Measurements from ENCODE around the gene ATP4A.

The ATP4A gene

DNA sequence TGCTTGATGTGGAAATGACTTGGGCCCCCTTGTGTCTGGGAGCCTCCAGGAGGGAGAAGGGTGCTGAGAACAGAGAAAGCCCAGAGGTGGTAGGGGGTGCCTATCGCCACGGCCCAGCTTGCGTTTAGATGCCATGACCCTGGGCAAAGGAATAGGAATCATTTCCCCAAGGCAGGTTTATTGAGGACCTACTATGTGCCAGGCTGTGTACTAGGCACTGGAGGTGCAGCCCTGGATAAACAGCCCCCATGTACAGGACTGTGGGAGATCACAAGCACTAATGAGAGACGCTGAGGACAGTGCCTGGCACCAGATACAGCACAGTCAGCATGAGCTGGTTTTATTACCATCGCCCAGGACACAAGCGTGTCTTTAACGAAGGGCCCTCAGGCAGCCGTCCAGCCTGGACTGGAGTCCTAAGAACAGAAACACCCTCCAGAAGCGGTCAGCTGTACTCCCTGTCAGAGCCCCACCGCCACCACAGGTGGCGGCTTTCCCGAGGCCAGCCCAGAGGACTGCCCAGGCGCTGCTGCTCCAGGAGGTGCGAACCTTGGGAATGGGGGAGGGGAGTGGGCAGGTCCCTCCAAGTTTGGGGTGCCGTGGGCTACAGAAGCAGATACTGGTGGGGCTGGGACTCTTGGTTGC is 13.5 kb downstream of the ATP4A start:
- in situ Hi-C loops (cut with MboI; ENCODE audit: low sequenced_read_pairs) = no loop called here

DNA sequence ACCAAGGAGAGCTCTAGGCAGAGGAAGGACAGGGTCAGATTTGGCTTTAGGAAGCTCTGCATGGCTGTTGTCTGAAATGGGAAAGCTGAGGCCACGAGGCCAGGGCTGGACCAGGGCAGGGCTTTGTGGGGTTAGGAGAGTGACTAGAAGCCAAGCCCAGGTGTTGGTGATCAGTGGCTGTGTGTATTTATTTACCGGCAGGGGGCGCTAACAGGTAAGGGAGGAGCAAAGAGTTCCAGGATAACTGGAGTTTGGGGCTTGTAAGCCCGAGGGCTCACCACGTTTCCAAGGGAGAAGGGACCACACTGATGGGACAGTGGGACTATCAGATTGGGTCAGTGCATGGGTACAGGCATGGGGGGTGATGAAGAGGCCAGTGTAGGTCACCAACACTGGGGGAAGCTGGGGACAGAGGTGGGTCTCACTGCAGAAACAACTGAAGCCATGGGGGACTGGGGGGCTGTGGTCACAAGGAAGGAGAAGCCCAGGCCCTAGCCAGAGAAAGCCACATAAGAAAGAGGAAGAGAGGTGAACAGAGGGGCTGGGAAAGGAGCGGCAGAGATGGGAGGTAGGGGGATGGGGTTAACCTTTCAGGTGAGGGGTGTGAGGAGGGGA is 14.2 kb downstream of the ATP4A start:
- in situ Hi-C loops (cut with MboI; ENCODE audit: low sequenced_read_pairs) = no loop called here

GRCh38 chr19:35546532-35546931 is 16.9 kb downstream of the ATP4A start:
- in situ Hi-C loops (cut with MboI; ENCODE audit: low sequenced_read_pairs) = no loop called here

- in situ Hi-C loops (cut with MboI; ENCODE audit: low sequenced_read_pairs) = no loop called here
Measured at GRCh38 chr19:35545855-35546381, 17.5 kb downstream of the ATP4A start.

DNA sequence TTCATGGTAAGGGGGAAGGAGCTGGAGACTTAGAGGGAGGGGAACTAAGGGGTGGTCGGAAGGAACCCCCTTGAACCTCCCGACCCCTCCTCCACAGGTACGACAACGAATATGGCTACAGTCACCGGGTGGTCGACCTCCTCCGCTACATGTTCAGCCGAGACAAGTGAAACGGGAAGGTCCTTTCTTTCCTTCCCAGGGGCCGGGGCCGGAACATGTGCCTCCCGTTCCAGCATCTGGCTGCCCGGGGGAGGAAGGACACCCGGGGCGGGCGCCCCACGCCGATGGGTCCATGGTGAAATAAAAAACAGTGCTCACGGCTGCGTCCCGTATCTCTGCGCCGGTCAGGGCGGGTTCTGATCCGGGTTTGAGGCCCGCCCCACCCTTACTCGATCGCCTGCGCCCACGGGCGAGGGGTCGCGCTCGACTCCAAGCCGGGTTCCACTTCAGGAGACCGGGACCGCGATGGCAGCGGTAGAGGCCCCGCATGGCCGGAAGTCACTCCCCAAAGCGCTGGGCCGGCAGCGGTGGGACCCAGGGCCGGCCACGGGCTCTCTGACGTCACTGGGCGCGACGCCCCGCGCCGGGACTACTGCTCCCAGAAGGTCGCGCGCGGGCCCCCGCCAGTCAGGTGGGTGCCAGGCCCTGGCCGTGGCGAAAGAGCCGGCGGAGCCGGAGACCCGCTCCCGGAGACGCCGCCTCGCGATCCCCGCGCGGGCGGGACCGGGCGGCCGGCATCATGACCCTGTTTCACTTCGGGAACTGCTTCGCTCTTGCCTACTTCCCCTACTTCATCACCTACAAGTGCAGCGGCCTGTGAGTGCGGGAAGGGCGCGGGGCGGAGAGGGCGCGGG is 18.2 kb downstream of the ATP4A start, which contains the start of gene TMEM147:
TSS of gene TMEM147 (plus strand) at position 626 of the 854 bp plus-strand sequence. CDS start at position 740, 114 bp downstream.
- in situ Hi-C loops (cut with MboI; ENCODE audit: low sequenced_read_pairs) = no loop called here

GRCh38 chr19:35544110-35544802 is 19.2 kb downstream of the ATP4A start:
- in situ Hi-C loops (cut with MboI; ENCODE audit: low sequenced_read_pairs) = no loop called here

- in situ Hi-C loops (cut with MboI; ENCODE audit: low sequenced_read_pairs) = no loop called here
Measured at GRCh38 chr19:35543280-35544109, 20.0 kb downstream of the ATP4A start.

GRCh38 chr19:35542209-35542608 is 21.2 kb downstream of the ATP4A start:
- in situ Hi-C loops (cut with MboI; ENCODE audit: low sequenced_read_pairs) = no loop called here

- in situ Hi-C loops (cut with MboI; ENCODE audit: low sequenced_read_pairs) = no loop called here
Measured at GRCh38 chr19:35540356-35540927, 23.0 kb downstream of the ATP4A start.

GRCh38 chr19:35539850-35540249 is 23.6 kb downstream of the ATP4A start:
- in situ Hi-C loops (cut with MboI; ENCODE audit: low sequenced_read_pairs) = no loop called here

GRCh38 chr19:35539314-35539713 is 24.1 kb downstream of the ATP4A start:
- in situ Hi-C loops (cut with MboI; ENCODE audit: low sequenced_read_pairs) = no loop called here

- in situ Hi-C loops (cut with MboI; ENCODE audit: low sequenced_read_pairs) = no loop called here
Measured at GRCh38 chr19:35534803-35535480, 28.5 kb downstream of the ATP4A start.

GRCh38 chr19:35533822-35534392 is 29.6 kb downstream of the ATP4A start:
- in situ Hi-C loops (cut with MboI; ENCODE audit: low sequenced_read_pairs) = no loop called here

DNA sequence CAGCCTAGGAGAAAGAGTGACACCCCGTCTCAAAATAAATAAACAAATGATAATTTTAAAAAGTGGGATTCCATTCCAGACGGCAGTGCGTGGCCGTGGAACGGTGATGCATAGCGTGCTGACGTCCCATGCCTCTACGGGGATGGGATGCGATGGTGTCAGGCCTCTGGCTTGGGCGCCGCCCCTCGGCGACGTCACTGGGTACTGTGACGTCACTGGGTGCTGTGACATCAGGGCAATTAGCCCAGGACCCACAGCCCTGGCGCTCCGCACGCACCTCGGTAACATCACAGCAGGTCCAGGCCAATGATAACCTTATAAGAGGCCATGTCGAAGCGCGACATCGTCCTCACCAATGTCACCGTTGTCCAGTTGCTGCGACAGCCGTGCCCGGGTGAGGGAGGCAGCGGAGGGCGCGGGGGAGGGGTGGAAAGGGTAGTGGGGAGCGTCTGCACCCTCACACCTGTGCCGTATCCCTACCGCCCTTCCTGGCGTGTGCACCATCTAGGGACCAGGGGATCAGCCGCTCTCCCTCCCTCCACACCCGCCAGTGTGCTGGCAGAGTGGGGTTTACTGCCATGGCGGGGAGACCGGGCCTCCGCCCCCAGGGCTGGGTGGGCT is 30.1 kb downstream of the ATP4A start, which contains the start of gene GAPDHS:
TSS of gene GAPDHS (plus strand) at position 256 of the 621 bp plus-strand sequence. CDS start at position 328, 72 bp downstream.
- in situ Hi-C loops (cut with MboI; ENCODE audit: low sequenced_read_pairs) = no loop called here

GRCh38 chr19:35531291-35531690 is 32.2 kb downstream of the ATP4A start:
- in situ Hi-C loops (cut with MboI; ENCODE audit: low sequenced_read_pairs) = no loop called here

DNA sequence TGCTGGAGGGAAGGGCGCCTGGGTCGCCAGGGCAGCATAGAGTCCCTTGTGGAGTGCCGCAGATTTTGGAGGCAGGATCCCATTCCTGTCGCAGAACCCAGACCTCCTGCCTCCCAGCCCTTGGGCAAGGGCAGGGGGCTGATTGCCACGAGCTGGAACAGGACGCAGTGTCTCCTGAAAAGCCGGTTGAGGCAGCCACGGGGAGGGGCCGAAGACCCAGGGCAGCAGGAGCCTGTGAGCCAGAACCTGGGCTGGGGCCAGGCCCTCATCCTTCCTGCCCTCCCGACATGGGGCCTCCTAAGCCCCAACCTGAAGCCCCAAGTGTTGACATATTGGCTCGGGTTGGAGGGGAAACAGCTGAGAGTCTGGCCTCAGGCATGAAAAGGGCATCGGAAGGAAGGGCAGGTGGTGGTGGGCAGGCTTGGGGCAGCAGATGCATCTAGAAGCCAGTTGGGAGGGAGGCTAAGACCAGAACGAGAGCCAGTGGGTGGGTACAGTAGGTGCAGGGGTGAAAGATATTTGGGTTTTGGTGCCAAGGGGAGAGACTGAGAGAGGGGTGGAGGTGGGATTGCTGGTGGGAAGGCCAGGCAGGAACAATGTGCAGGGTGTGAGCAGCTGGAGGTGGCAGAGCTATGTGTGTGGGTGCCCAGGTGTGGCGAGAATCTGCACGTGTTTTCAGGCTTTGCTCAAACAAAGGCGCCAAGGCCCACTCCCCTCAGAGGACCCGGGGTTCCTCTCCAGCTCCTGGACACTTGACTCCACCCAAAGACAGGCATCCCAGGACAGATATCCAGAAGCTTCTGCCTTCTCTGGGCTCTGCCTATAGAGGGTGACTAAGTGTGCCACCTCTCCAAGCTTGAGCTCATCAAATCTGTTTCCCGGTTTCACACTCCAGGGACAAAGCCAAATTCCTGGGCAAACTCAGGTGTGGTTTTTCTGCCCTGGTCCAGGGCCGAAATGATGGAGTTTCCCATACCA is 33.9 kb downstream of the ATP4A start:
- in situ Hi-C loops (cut with MboI; ENCODE audit: low sequenced_read_pairs) = no loop called here

Data from HL-60/S4 treated with retinoic acid at 250 ng/mL for 4 days and 3 days (cell line).